ENCODE data around the gene NTNG1. TPM values are rescaled to one million over a fixed set of nuclear protein-coding genes. Genes with fewer than 3 reads are reported as not detected.
"Not testable (repeated sequence)": the region's sequence is repeated elsewhere in the genome, so short reads cannot be mapped to it uniquely, and the experiment has no call there.

The NTNG1 gene
- total RNA-seq, 1 donor = 20.9 TPM

GRCh38 chr1:107153014-107153413, 12.2 kb downstream of the NTNG1 start:
- DNase-seq (ENCODE audit: low read depth) = no peak

GRCh38 chr1:107158496-107158895, 17.7 kb downstream of the NTNG1 start:
- no peak overlapping the region for H3K4me3 ChIP-seq (ENCODE audit: low read depth, low read length)
- no peak for TF ChIP-seq CTCF (IDR thresholded peaks at IDR 0.05; ENCODE audit: insufficient read depth, low read length)
- no peak for DNase-seq (ENCODE audit: low read depth)

More at GRCh38 chr1:107153014-107153413, 12.2 kb downstream of the NTNG1 start:
- H3K4me3 ChIP-seq (ENCODE audit: low read depth, low read length) = no peak overlapping the region
- no peak for TF ChIP-seq CTCF (IDR thresholded peaks at IDR 0.05; ENCODE audit: insufficient read depth, low read length)

GRCh38 chr1:107158991-107159390, 18.2 kb downstream of the NTNG1 start:
- H3K4me3 ChIP-seq (ENCODE audit: low read depth, low read length) = no peak overlapping the region
- no peak for TF ChIP-seq CTCF (IDR thresholded peaks at IDR 0.05; ENCODE audit: insufficient read depth, low read length)
- DNase-seq (ENCODE audit: low read depth) = no peak

- no peak for DNase-seq (ENCODE audit: low read depth)
- no peak for TF ChIP-seq CTCF (IDR thresholded peaks at IDR 0.05; ENCODE audit: insufficient read depth, low read length)
Observed at GRCh38 chr1:107162745-107163144, 21.9 kb downstream of the NTNG1 start.

GRCh38 chr1:107164901-107165300, 24.1 kb downstream of the NTNG1 start:
- not testable (repeated sequence) for DNase-seq (ENCODE audit: low read depth); H3K4me3 ChIP-seq (ENCODE audit: low read depth, low read length)

More at GRCh38 chr1:107162745-107163144, 21.9 kb downstream of the NTNG1 start:
- no peak overlapping the region for H3K4me3 ChIP-seq (ENCODE audit: low read depth, low read length)

GRCh38 chr1:107169615-107170014, 28.8 kb downstream of the NTNG1 start:
- TF ChIP-seq CTCF (IDR thresholded peaks at IDR 0.05; ENCODE audit: insufficient read depth, low read length) = no peak
- no peak overlapping the region for H3K4me3 ChIP-seq (ENCODE audit: low read depth, low read length)
- DNase-seq (ENCODE audit: low read depth) = no peak

GRCh38 chr1:107171333-107171732, 30.5 kb downstream of the NTNG1 start:
- DNase-seq (ENCODE audit: low read depth) = no peak
- TF ChIP-seq CTCF (IDR thresholded peaks at IDR 0.05; ENCODE audit: insufficient read depth, low read length) = no peak
- H3K4me3 ChIP-seq (ENCODE audit: low read depth, low read length) = no peak overlapping the region

Data from fibroblast of the aortic adventitia (primary cell).